Suprapubic skin (tissue), 3 donors: ENCODE measurements around the gene LRRC55.

ENCODE experiments used
- POLR2A ChIP-seq, 2 donors: fragments of 450-650 bp; IDR thresholded peaks; one replicate each; pipeline ENCODE4 v1.6.1; 2017; ENCODE audit warnings: antibody characterized with exemption in 2 of 2, mild to moderate bottlenecking in 2 of 2, moderate library complexity in 2 of 2
- TF ChIP-seq, protein P1 (sequence below), 2 donors: fragments of 200-600 bp in 1 of 2; fragments of 450-650 bp in 1 of 2; sonication (generic) in 1 of 2; IDR thresholded peaks; one replicate each; pipeline ENCODE4 v1.5.1; 2016 to 2019; ENCODE audit warnings: antibody characterized with exemption in 2 of 2, mild to moderate bottlenecking in 1 of 2, moderate library complexity in 1 of 2

- TF ChIP-seq, protein P1, sequence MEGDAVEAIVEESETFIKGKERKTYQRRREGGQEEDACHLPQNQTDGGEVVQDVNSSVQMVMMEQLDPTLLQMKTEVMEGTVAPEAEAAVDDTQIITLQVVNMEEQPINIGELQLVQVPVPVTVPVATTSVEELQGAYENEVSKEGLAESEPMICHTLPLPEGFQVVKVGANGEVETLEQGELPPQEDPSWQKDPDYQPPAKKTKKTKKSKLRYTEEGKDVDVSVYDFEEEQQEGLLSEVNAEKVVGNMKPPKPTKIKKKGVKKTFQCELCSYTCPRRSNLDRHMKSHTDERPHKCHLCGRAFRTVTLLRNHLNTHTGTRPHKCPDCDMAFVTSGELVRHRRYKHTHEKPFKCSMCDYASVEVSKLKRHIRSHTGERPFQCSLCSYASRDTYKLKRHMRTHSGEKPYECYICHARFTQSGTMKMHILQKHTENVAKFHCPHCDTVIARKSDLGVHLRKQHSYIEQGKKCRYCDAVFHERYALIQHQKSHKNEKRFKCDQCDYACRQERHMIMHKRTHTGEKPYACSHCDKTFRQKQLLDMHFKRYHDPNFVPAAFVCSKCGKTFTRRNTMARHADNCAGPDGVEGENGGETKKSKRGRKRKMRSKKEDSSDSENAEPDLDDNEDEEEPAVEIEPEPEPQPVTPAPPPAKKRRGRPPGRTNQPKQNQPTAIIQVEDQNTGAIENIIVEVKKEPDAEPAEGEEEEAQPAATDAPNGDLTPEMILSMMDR (IDR thresholded peaks at IDR 0.05): no peak
- TF ChIP-seq POLR2A (IDR thresholded peaks at IDR 0.05): no peak
Observed at GRCh38 chr11:57224537-57224936, 42.8 kb downstream of the LRRC55 start.
